Measurements from ENCODE around the gene FUT7. TPM values are rescaled to one million over a fixed set of nuclear protein-coding genes. Genes with fewer than 3 reads are reported as not detected.

Gene FUT7
- total and polyA plus RNA-seq, 2 of the 13 experiments (the other 11 are each of a cell fraction or from before 2014, with no cell fraction given): 0.05 TPM; not detected in 1

GRCh38 chr9:137070201-137070905, 38.5 kb upstream of the FUT7 start, which contains the start of gene SAPCD2 (continued):
- TF ChIP-seq ZNF737 (CRISPR knock-in tag; IDR thresholded peaks at IDR 0.05; ENCODE audit: borderline replicate concordance) (no peak), ZFP36L1 (CRISPR knock-in tag; IDR thresholded peaks at IDR 0.05) (0 out of 2 replicates have a peak, but pooled peaks have one; percentile 42), ARNTL (CRISPR knock-in tag; IDR thresholded peaks at IDR 0.05) (peak; percentile 35; the same call in 1 of the 2 replicates), TARDBP (CRISPR knock-in tag; IDR thresholded peaks at IDR 0.05) (peak; percentile 34; the same call in 1 of the 2 replicates), ZNF577 (CRISPR knock-in tag; IDR thresholded peaks at IDR 0.05; ENCODE audit: borderline replicate concordance, low read depth) (0 out of 2 replicates have a peak, but pooled peaks have one; percentile 16), ZNF251 (CRISPR knock-in tag; IDR thresholded peaks at IDR 0.05) (no peak), CENPBD1 (CRISPR knock-in tag; IDR thresholded peaks at IDR 0.05; ENCODE audit: borderline replicate concordance, low read depth) (no peak), SAFB2 (CRISPR knock-in tag; IDR thresholded peaks at IDR 0.05; ENCODE audit: borderline replicate concordance, low read depth) (peak; percentile 32; the same call in 1 of the 2 replicates), DNMT3B (CRISPR knock-in tag; conservative IDR thresholded peaks at IDR 0.05) (no peak), SIX1 (CRISPR knock-in tag; IDR thresholded peaks at IDR 0.05; ENCODE audit: borderline replicate concordance) (peak; percentile 22; the same call in 1 of the 2 replicates), TFDP2 (CRISPR knock-in tag; IDR thresholded peaks at IDR 0.05) (peak; percentile 73), POLR2G (IDR thresholded peaks at IDR 0.05; ENCODE audit: low read depth, low read length) (peak; percentile 72), KAT8 (CRISPR knock-in tag; IDR thresholded peaks at IDR 0.05) (peak; percentile 68), ERF (CRISPR knock-in tag; IDR thresholded peaks at IDR 0.05) (0 out of 2 replicates have a peak, but pooled peaks have one; percentile 56), HMG20B (CRISPR knock-in tag; conservative IDR thresholded peaks at IDR 0.05) (no peak), MTA1 (CRISPR knock-in tag; IDR thresholded peaks at IDR 0.05; ENCODE audit: borderline replicate concordance) (0 out of 2 replicates have a peak, but pooled peaks have one; percentile 18), ZFP36 (IDR thresholded peaks at IDR 0.05; ENCODE audit: borderline replicate concordance, low read depth, low read length, partially characterized antibody) (no peak), ARNT2 (CRISPR knock-in tag; IDR thresholded peaks at IDR 0.05; ENCODE audit: low read depth) (no peak; the same call in 1 of the 2 replicates), RBM39 (IDR thresholded peaks at IDR 0.05; ENCODE audit: low read depth, low read length, poor library complexity, severe bottlenecking) (peak; percentile 19), ZNF274 (CRISPR knock-in tag; IDR thresholded peaks at IDR 0.05) (peak; percentile 51; the same call in 1 of the 2 replicates), AGO1 (IDR thresholded peaks at IDR 0.05; ENCODE audit: low read depth, low read length, poor library complexity, severe bottlenecking) (peak; percentile 61), ZNF562 (CRISPR knock-in tag; IDR thresholded peaks at IDR 0.05; ENCODE audit: borderline replicate concordance) (no peak), FOSL1 (CRISPR knock-in tag; IDR thresholded peaks at IDR 0.05; ENCODE audit: borderline replicate concordance) (no peak), KLF11 (CRISPR knock-in tag; IDR thresholded peaks at IDR 0.05) (0 out of 2 replicates have a peak, but pooled peaks have one; percentile 16), NFYB (CRISPR knock-in tag; IDR thresholded peaks at IDR 0.05) (peak; percentile 81), MIXL1 (CRISPR knock-in tag; IDR thresholded peaks at IDR 0.05) (0 out of 2 replicates have a peak, but pooled peaks have one; percentile 26), HCFC1 (IDR thresholded peaks at IDR 0.05; ENCODE audit: low read depth, low read length) (no peak), ATRX (CRISPR knock-in tag; IDR thresholded peaks at IDR 0.05; ENCODE audit: borderline replicate concordance) (no peak)
- TF ChIP-seq, protein P1, sequence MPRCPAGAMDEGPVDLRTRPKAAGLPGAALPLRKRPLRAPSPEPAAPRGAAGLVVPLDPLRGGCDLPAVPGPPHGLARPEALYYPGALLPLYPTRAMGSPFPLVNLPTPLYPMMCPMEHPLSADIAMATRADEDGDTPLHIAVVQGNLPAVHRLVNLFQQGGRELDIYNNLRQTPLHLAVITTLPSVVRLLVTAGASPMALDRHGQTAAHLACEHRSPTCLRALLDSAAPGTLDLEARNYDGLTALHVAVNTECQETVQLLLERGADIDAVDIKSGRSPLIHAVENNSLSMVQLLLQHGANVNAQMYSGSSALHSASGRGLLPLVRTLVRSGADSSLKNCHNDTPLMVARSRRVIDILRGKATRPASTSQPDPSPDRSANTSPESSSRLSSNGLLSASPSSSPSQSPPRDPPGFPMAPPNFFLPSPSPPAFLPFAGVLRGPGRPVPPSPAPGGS (CRISPR knock-in tag; IDR thresholded peaks at IDR 0.05): no peak
